Esophagus muscularis mucosa (tissue), 4 donors: ENCODE results near the gene CPAMD8. TPM values are rescaled to one million over a fixed set of nuclear protein-coding genes. Genes with fewer than 3 reads are reported as not detected.

ENCODE experiments used
- DNase-seq: peaks from one replicate; pipeline ENCODE4 v3.0.0-alpha.2; 2017; ENCODE audit errors: extremely low spot score
- H3K27ac ChIP-seq, 4 donors: fragments of 200-600 bp; sonication (generic); replicated peaks in 1 of 4; 1 replicate in 3 of 4; 2 replicates in 1 of 4; pipeline ENCODE4 v1.5.1; 2016 to 2019; ENCODE audit warnings: mild to moderate bottlenecking in 1 of 4
- H3K27me3 ChIP-seq, 4 donors: fragments of 200-600 bp; sonication (generic); one replicate each; pipeline versions ENCODE4 v1.5.1 to v1.6.0; 2016 to 2019
- H3K36me3 ChIP-seq, 4 donors: fragments of 200-600 bp; sonication (generic); one replicate each; pipeline ENCODE4 v1.5.1; 2016 to 2019
- H3K4me1 ChIP-seq, 4 donors: fragments of 200-600 bp; sonication (generic); one replicate each; pipeline ENCODE4 v1.5.1; 2016 to 2019
- H3K4me3 ChIP-seq, 4 donors: fragments of 200-600 bp; sonication (generic); 1 replicate in 2 of 4; 2 replicates in 2 of 4; pipeline ENCODE4 v1.5.1; 2016 to 2019; ENCODE audit warnings: mild to moderate bottlenecking in 4 of 4, moderate library complexity in 1 of 4
- H3K9me3 ChIP-seq, 4 donors: fragments of 200-600 bp; sonication (generic); 1 replicate in 3 of 4; 2 replicates in 1 of 4; pipeline ENCODE4 v1.5.1; 2016 to 2019
- CTCF ChIP-seq, 3 experiments: fragments of 200-600 bp in 2 of 3; fragments of 450-650 bp in 1 of 3; sonication (generic) in 2 of 3; IDR thresholded peaks; one replicate each; pipeline ENCODE4 v1.5.1; 2017 to 2019; ENCODE audit warnings: antibody characterized with exemption in 3 of 3, mild to moderate bottlenecking in 2 of 3, moderate library complexity in 1 of 3
- EP300 ChIP-seq: sonication (generic); formaldehyde crosslinking; IDR thresholded peaks from one replicate; pipeline ENCODE4 v1.6.1; 2017; ENCODE audit warnings: antibody characterized with exemption
- POLR2A ChIP-seq: fragments of 450-650 bp; IDR thresholded peaks from one replicate; pipeline ENCODE4 v1.6.1; 2017; ENCODE audit warnings: antibody characterized with exemption, moderate library complexity, mild to moderate bottlenecking, low read depth
- POLR2AphosphoS5 ChIP-seq, 2 donors: sonication (generic); formaldehyde crosslinking; IDR thresholded peaks; one replicate each; pipeline ENCODE4 v1.6.1; 2017; ENCODE audit warnings: antibody characterized with exemption in 2 of 2
- WGBS: methylation state at CpG from one replicate; pipeline ENCODE4 v1.1.5; 2018; 5-methylcytosine and 5-hydroxymethylcytosine counted together
- intact Hi-C: fragments of 100-400 bp; cut with DNase I; formaldehyde crosslinking; loops from one replicate; pipeline ENCODE4 v1.15.1; 2023
- total RNA-seq, 4 donors: library from RNA; depleted of rRNA; stranded (reverse); fragments of >200 nt; gene quantifications; one replicate each; pipeline versions ENCODE4 v1.1.0 to v1.2.1, GENCODE V29; 2016

Gene CPAMD8
- total RNA-seq, 4 donors from 2014 or later, result 9.6 to 21.0 (median 13.0) TPM

GRCh38 chr19:16957151-16957701 is 69.4 kb downstream of the CPAMD8 start:
- peaks cover 0 to 5% (median 0%) of the 10 kb centered on the region in 4 donors for H3K9me3 ChIP-seq
- H3K4me1 ChIP-seq, result peaks cover 0 to 10% (median 4%) of the 10 kb centered on the region in 4 donors
- no peak for DNase-seq
- intact Hi-C loops, result no loop called here
- H3K27ac ChIP-seq, result no peak overlapping the region
- TF ChIP-seq CTCF (IDR thresholded peaks at IDR 0.05) (no peak), POLR2A (no peak), EP300 (no peak), POLR2AphosphoS5 (IDR thresholded peaks at IDR 0.05) (no peak)
- 56% methylated on average over 9 of the region's 9 CpGs for whole genome bisulfite sequencing
- H3K4me3 ChIP-seq, result no peak overlapping the region
- H3K27me3 ChIP-seq, result peaks cover 0 to 27% (median 0%) of the 10 kb centered on the region in 4 donors
- H3K36me3 ChIP-seq, result peaks cover 0 to under 1% (median 0%) of the 10 kb centered on the region in 4 donors

- intact Hi-C loops, result no loop called here
- no peak for DNase-seq
Observed at GRCh38 chr19:16955161-16955560, 71.4 kb downstream of the CPAMD8 start.

GRCh38 chr19:16952046-16952445 is 74.6 kb downstream of the CPAMD8 start:
- H3K9me3 ChIP-seq, result peaks cover 0 to 5% (median 0%) of the 10 kb centered on the region in 4 donors
- H3K4me3 ChIP-seq, result no peak overlapping the region
- no peak overlapping the region for H3K27ac ChIP-seq
- peaks cover 0 to 5% (median 3%) of the 10 kb centered on the region in 4 donors for H3K4me1 ChIP-seq
- H3K36me3 ChIP-seq, result peaks cover 0 to 17% (median 0%) of the 10 kb centered on the region in 4 donors
- WGBS, result 89% methylated on average over 8 of the region's 9 CpGs
- no peak for DNase-seq
- TF ChIP-seq EP300 (no peak), POLR2A (no peak), CTCF (IDR thresholded peaks at IDR 0.05) (no peak), POLR2AphosphoS5 (IDR thresholded peaks at IDR 0.05) (no peak)
- H3K27me3 ChIP-seq, result peaks cover 0 to 26% (median 0%) of the 10 kb centered on the region in 4 donors
- intact Hi-C loops, result no loop called here

More at GRCh38 chr19:16955161-16955560, 71.4 kb downstream of the CPAMD8 start:
- 81% methylated on average over 4 of the region's 4 CpGs for WGBS
- H3K27ac ChIP-seq, result no peak overlapping the region
- H3K9me3 ChIP-seq, result peaks cover 0 to 5% (median 0%) of the 10 kb centered on the region in 4 donors
- peaks cover 0 to 6% (median 0%) of the 10 kb centered on the region in 4 donors for H3K36me3 ChIP-seq
- TF ChIP-seq EP300, result no peak
- TF ChIP-seq CTCF (IDR thresholded peaks at IDR 0.05), result no peak
- TF ChIP-seq POLR2A, result no peak
- no peak for TF ChIP-seq POLR2AphosphoS5 (IDR thresholded peaks at IDR 0.05)
- peaks cover 0 to 10% (median 4%) of the 10 kb centered on the region in 4 donors for H3K4me1 ChIP-seq
- H3K27me3 ChIP-seq, result peaks cover 0 to 21% (median 0%) of the 10 kb centered on the region in 4 donors
- H3K4me3 ChIP-seq, result no peak overlapping the region

GRCh38 chr19:16951529-16951928 is 75.1 kb downstream of the CPAMD8 start:
- TF ChIP-seq EP300 (no peak), CTCF (IDR thresholded peaks at IDR 0.05) (no peak), POLR2AphosphoS5 (IDR thresholded peaks at IDR 0.05) (no peak), POLR2A (no peak)
- WGBS, result 90% methylated on average over 6 of the region's 6 CpGs
- peaks cover 0 to 26% (median 0%) of the 10 kb centered on the region in 4 donors for H3K27me3 ChIP-seq
- H3K27ac ChIP-seq, result no peak overlapping the region
- peaks cover 0 to 5% (median 0%) of the 10 kb centered on the region in 4 donors for H3K9me3 ChIP-seq
- peaks cover 0 to 17% (median 0%) of the 10 kb centered on the region in 4 donors for H3K36me3 ChIP-seq
- no peaks in the 10 kb centered on the region for H3K4me1 ChIP-seq
- no peak for DNase-seq
- H3K4me3 ChIP-seq, result no peak overlapping the region
- intact Hi-C loops, result no loop called here
